Gastrocnemius medialis (tissue), 4 donors: ENCODE results near the gene TRAF2.

Experiments
- CTCF ChIP-seq, 5 experiments: fragments of 450-650 bp in 3 of 5; fragments of 200-600 bp in 2 of 5; sonication (generic) in 2 of 5; IDR thresholded peaks in 4 of 5; conservative IDR thresholded peaks in 1 of 5; 1 replicate in 4 of 5; 2 replicates in 1 of 5; pipeline ENCODE4 v1.5.1; 2016 to 2019; ENCODE audit warnings: antibody characterized with exemption in 5 of 5, mild to moderate bottlenecking in 3 of 5, moderate library complexity in 3 of 5
- POLR2A ChIP-seq, 2 donors: fragments of 450-650 bp; IDR thresholded peaks; one replicate each; pipeline ENCODE4 v1.6.1; 2017; ENCODE audit warnings: antibody characterized with exemption in 2 of 2, mild to moderate bottlenecking in 2 of 2, moderate library complexity in 2 of 2

- no peak for TF ChIP-seq CTCF (IDR thresholded peaks at IDR 0.05 in 4 of 5, conservative IDR thresholded peaks at IDR 0.05 in 1 of 5)
- TF ChIP-seq POLR2A (IDR thresholded peaks at IDR 0.05): no peak
These were observed 39.8 kb upstream of the TRAF2 start for GRCh38 chr9:136846376-136847087.
